NCI-H2171 treated with DMSO at 0.1 percent for 48 hours (cell line): Measurements from ENCODE around the gene ZNF785.
A peak's percentile ranks its signal among the peaks of the same experiment; 100 is the strongest.
"Not testable (repeated sequence)": the region's sequence is repeated elsewhere in the genome, so short reads cannot be mapped to it uniquely, and the experiment has no call there.

Source experiments
- DNase-seq: peaks from one replicate; lab custom pipeline; 2025; lab: John Stamatoyannopoulos, UW

The ZNF785 gene

DNA sequence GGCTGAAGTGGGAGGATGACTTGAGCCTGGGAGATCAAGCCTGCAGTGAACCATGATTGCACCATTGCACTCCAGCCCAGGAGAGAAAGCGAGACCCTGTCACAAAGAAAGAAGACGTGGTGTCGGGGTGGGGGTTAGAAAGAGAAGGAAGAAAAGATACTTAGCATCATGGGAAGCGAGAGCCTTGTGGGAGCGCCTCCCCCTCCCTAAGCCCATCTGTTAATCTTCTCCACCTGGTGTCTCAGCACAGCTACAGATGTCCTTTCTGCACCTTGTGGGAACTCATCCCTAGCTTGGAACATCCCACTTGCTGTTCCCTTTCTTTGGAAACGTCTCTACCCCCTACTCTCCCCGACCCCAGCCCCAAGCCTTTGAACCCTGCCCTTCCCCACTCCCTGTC is 20.0 kb downstream of the ZNF785 start:
- peak; percentile 77 for DNase-seq

- DNase-seq: no peak
These were observed 23.5 kb downstream of the ZNF785 start for GRCh38 chr16:30562021-30562420.

GRCh38 chr16:30561089-30561816 is 24.2 kb downstream of the ZNF785 start:
- no peak for DNase-seq

- DNase-seq: no peak
These were observed 25.8 kb downstream of the ZNF785 start for GRCh38 chr16:30559690-30560089.

- no peak for DNase-seq
These were observed 26.6 kb downstream of the ZNF785 start for GRCh38 chr16:30558789-30559377.

- DNase-seq: peak; percentile 98
These were observed 27.3 kb downstream of the ZNF785 start, which contains the start of gene ZNF764 for GRCh38 chr16:30557957-30558788. TSS of gene ZNF764 (minus strand) at chr16:30558374. CDS start at chr16:30558182, 192 bp downstream.

GRCh38 chr16:30557707-30557956 is 27.9 kb downstream of the ZNF785 start:
- DNase-seq: no peak

- no peak for DNase-seq
These were observed 29.4 kb downstream of the ZNF785 start for GRCh38 chr16:30556125-30556473.

DNA sequence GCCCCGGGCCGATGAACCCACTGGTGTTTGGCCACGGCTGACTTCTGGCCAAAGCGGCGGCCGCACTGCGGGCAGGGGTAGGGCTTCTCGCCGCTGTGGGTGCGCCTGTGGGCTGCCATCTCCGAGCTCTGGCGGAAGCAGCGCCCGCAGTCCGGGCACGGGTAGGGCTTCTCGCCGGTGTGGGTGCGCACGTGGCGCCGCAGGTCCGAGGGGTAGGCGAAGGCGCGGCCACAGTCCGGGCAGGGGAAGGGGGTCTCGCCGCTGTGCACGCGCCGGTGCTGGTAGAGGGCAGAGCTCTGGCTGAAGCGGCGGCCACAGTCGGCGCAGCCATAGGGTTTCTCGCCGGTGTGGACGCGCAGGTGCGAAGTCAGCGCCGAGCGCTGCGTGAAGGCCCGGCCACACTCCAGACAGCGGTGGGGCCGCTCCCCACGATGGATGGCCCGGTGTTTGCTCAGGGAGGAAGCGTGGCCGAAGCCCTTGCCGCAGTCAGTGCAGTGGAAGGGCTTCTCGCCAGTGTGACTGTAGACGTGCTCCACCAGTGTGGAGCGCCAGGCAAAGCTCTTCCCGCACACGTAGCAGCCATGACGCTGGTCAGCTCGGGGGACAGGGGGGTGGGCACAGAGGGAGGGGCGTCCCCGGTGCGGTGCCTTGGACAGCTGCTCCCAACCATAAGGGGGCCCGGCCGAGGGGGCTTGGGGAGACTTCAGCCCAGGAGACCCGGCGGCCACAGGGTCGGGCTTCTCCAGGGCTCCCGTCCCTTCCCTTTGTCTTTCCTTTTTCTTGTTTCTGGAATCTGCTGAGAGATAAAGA is 30.0 kb downstream of the ZNF785 start:
- DNase-seq: no peak

GRCh38 chr16:30554557-30555314 is 30.8 kb downstream of the ZNF785 start:
- DNase-seq: no peak

DNA sequence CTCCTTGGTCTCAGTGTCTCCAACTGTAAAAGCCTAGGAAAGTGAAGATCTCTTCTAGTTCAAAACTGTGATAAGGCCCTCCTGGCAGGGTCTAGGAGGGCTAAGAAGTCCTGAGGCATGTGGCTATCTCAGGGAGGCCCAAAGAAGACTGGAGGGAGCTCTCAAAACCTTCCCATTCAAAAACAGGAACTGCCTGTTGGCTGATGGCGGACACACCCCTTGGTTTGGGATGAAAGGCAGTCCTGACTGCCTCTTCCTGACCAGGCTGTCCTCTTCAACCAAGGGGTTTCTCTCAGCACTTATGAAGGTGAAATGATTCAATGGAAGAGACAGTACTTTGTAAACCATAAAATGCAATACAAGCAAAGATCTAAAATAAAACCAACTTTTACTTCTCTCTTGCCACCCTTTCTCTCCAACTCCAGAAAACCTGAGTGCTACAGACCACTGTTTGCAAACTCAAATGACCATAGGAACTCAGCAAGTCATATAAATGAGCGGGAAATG is 32.1 kb downstream of the ZNF785 start:
- DNase-seq: no peak

GRCh38 chr16:30552956-30553355 is 32.5 kb downstream of the ZNF785 start:
- no peak for DNase-seq

GRCh38 chr16:30551781-30552180 is 33.7 kb downstream of the ZNF785 start:
- DNase-seq: no peak

- DNase-seq: no peak
These were observed 36.9 kb downstream of the ZNF785 start for GRCh38 chr16:30548416-30549253.

DNA sequence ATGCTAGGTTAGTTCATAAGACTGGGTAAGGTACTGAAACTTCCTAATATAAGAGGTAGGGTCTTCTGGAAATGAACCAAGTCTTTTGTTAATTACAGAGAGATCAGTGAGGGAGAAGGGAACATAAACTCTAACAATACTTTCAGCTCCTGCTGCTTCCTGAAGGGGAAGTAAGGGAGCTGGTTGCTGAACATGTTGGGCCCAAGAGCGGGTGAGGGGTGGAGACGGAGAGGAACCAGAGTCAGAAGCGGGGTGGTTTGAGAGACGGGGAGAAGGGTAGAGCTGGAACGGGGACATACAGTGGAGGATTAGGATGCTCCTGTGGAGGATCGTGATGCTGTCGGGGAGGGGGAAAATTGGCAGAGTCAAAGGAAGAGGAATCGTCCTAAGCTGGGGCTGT is 39.4 kb downstream of the ZNF785 start:
- no peak for DNase-seq

DNA sequence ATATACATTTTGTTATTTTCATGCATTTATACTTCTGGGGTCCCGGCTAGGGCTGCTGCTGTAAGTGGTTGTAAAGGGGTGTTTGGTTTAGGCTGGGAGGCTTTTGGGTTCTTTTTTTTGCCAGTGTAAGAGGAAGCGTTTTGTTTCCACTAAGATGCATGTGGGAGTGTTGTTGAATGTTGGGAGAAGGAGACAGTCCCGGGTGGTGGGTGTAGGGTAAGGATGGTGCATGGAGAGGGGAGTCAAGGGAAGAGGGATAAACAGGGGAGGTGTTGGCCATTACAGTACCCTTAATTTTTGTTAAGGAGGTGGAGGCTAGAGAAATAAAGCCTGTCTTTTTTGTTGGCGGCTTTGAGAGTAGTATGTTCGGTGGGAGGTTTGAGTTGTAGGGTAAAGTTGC is 42.4 kb downstream of the ZNF785 start:
- DNase-seq: no peak

- no peak for DNase-seq
These were observed 43.8 kb downstream of the ZNF785 start for GRCh38 chr16:30541502-30542329.

DNA sequence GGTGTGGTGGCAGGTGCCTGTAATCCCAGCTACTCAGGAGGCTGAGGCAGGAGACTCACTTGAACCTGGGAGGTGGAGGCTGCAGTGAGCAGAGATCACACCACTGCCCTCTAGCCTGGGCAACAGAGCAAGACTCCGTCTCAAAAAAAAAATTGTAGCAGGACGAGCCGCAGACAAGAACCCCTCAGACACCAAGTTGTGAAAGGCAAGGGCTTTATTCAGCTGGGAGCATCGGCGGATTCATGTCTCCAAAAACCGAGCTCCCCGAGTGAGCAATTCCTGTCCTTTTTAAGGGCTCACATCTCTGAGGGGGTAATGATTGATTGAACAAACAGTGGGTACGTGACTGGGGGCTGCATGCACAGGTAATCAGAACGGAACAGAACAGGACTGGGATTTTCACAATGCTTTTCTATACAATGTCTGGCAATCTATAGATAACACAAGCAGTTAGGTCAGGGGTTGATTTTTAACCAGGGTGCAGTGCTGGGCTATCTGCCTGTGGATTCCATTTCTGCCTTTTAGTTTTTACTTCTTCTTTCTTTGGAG is 44.5 kb downstream of the ZNF785 start:
- DNase-seq: not testable (repeated sequence)

- not testable (repeated sequence) for DNase-seq
These were observed 45.4 kb downstream of the ZNF785 start for GRCh38 chr16:30539986-30540526.
